HEK293 (cell line): ENCODE results near the gene TSPAN17.

Experiments
- HOXA7 ChIP-seq: sonication (generic); formaldehyde crosslinking; IDR thresholded peaks from 2 replicates; pipeline ENCODE4 v1.8.1; 2022; ENCODE audit warnings: missing genetic modification reagents, borderline replicate concordance
- KLF1 ChIP-seq: fragments of 450-650 bp; formaldehyde crosslinking; IDR thresholded peaks from 2 replicates; pipeline ENCODE4 v1.5.1; 2016; ENCODE audit warnings: missing biosample characterization, missing genetic modification characterization
- KLF10 ChIP-seq: fragments of 450-650 bp; IDR thresholded peaks from 2 replicates; pipeline ENCODE4 v1.5.1; 2018; ENCODE audit warnings: missing biosample characterization, mild to moderate bottlenecking, missing genetic modification characterization
- PATZ1 ChIP-seq: fragments of 450-650 bp; formaldehyde crosslinking; IDR thresholded peaks from 2 replicates; pipeline ENCODE4 v1.5.1; 2016; ENCODE audit warnings: missing biosample characterization, missing genetic modification characterization
- PRDM10 ChIP-seq: fragments of 450-650 bp; formaldehyde crosslinking; IDR thresholded peaks from 2 replicates; pipeline ENCODE4 v1.5.1; 2016; ENCODE audit warnings: missing biosample characterization, missing genetic modification characterization
- PRDM4 ChIP-seq: fragments of 450-650 bp; formaldehyde crosslinking; IDR thresholded peaks from 2 replicates; pipeline ENCODE4 v1.5.1; 2017; ENCODE audit warnings: missing biosample characterization, missing genetic modification characterization
- REPIN1 ChIP-seq: fragments of 450-650 bp; formaldehyde crosslinking; IDR thresholded peaks from 2 replicates; pipeline ENCODE4 v1.5.1; 2017; ENCODE audit warnings: missing biosample characterization, missing genetic modification characterization, low read depth
- SP7 ChIP-seq: fragments of 450-650 bp; formaldehyde crosslinking; IDR thresholded peaks from 2 replicates; pipeline ENCODE4 v1.5.1; 2016; ENCODE audit warnings: missing biosample characterization, missing genetic modification characterization
- ZBTB8A ChIP-seq: fragments of 450-650 bp; formaldehyde crosslinking; IDR thresholded peaks from 2 replicates; pipeline ENCODE4 v1.5.1; 2016; ENCODE audit warnings: missing biosample characterization, missing genetic modification characterization
- ZNF2 ChIP-seq: fragments of 450-650 bp; formaldehyde crosslinking; IDR thresholded peaks from 2 replicates; pipeline ENCODE4 v1.5.1; 2016; ENCODE audit warnings: missing biosample characterization, missing genetic modification characterization
- ZNF23 ChIP-seq: fragments of 450-650 bp; formaldehyde crosslinking; IDR thresholded peaks from 2 replicates; pipeline ENCODE4 v1.5.1; 2016; ENCODE audit warnings: missing biosample characterization, missing genetic modification characterization, borderline replicate concordance
- ZNF274 ChIP-seq, 2 experiments: fragments of 200-500 bp in 1 of 2; fragments of 450-650 bp in 1 of 2; sonication (Bioruptor generic) in 1 of 2; formaldehyde crosslinking in 1 of 2; IDR thresholded peaks; 2 replicates each; pipeline versions ENCODE4 v1.5.1 to v1.6.1; 2014 to 2016; ENCODE audit warnings: borderline replicate concordance in 1 of 2, inconsistent platforms in 1 of 2, low read length in 1 of 2, missing biosample characterization in 1 of 2, missing genetic modification characterization in 1 of 2
- ZNF324 ChIP-seq: fragments of 450-650 bp; formaldehyde crosslinking; IDR thresholded peaks from 2 replicates; pipeline ENCODE4 v1.5.1; 2016; ENCODE audit warnings: missing biosample characterization, missing genetic modification characterization
- ZNF341 ChIP-seq: fragments of 450-650 bp; formaldehyde crosslinking; IDR thresholded peaks from 2 replicates; pipeline ENCODE4; 2016; ENCODE audit warnings: low read depth, missing biosample characterization, missing genetic modification characterization
- ZNF473 ChIP-seq: fragments of 450-650 bp; formaldehyde crosslinking; IDR thresholded peaks from 2 replicates; pipeline ENCODE4 v1.5.1; 2017; ENCODE audit warnings: missing biosample characterization, missing genetic modification characterization
- ZNF514 ChIP-seq: fragments of 450-650 bp; formaldehyde crosslinking; IDR thresholded peaks from 2 replicates; pipeline ENCODE4 v1.5.1; 2016; ENCODE audit warnings: missing biosample characterization, missing genetic modification characterization
- ZNF555 ChIP-seq: fragments of 450-650 bp; formaldehyde crosslinking; conservative IDR thresholded peaks from 2 replicates; pipeline ENCODE4 v1.5.1; 2017; ENCODE audit warnings: missing biosample characterization, mild to moderate bottlenecking, missing genetic modification characterization, inconsistent platforms
- ZNF561 ChIP-seq: fragments of 450-650 bp; IDR thresholded peaks from 2 replicates; pipeline ENCODE4 v1.5.1; 2018; ENCODE audit warnings: missing biosample characterization, missing genetic modification characterization, borderline replicate concordance
- ZNF623 ChIP-seq: fragments of 450-650 bp; formaldehyde crosslinking; IDR thresholded peaks from 2 replicates; pipeline ENCODE4 v1.5.1; 2016; ENCODE audit warnings: missing biosample characterization, missing genetic modification characterization
- ZNF624 ChIP-seq: fragments of 450-650 bp; formaldehyde crosslinking; IDR thresholded peaks from 2 replicates; pipeline ENCODE4 v1.5.1; 2017; ENCODE audit warnings: missing biosample characterization, missing genetic modification characterization
- ZNF768 ChIP-seq: fragments of 450-650 bp; formaldehyde crosslinking; IDR thresholded peaks from 2 replicates; pipeline ENCODE4 v1.5.1; 2018; ENCODE audit warnings: missing biosample characterization, mild to moderate bottlenecking, missing genetic modification characterization
- ZNF843 ChIP-seq: fragments of 450-650 bp; formaldehyde crosslinking; IDR thresholded peaks from 2 replicates; pipeline ENCODE4 v1.5.1; 2016; ENCODE audit warnings: missing biosample characterization, missing genetic modification characterization
- ZSCAN16 ChIP-seq: fragments of 450-650 bp; formaldehyde crosslinking; IDR thresholded peaks from 2 replicates; pipeline ENCODE4 v1.5.1; 2016; ENCODE audit warnings: missing biosample characterization, missing genetic modification characterization
- ZSCAN30 ChIP-seq: fragments of 450-650 bp; IDR thresholded peaks from 2 replicates; pipeline ENCODE4 v1.5.1; 2018; ENCODE audit warnings: missing biosample characterization, mild to moderate bottlenecking, missing genetic modification characterization, moderate library complexity
- ZXDB ChIP-seq: fragments of 450-650 bp; formaldehyde crosslinking; IDR thresholded peaks from 2 replicates; pipeline ENCODE4 v1.5.1; 2016; ENCODE audit warnings: missing biosample characterization, missing genetic modification characterization
- TF ChIP-seq, protein P1 (sequence below): fragments of 450-650 bp; formaldehyde crosslinking; IDR thresholded peaks from 2 replicates; pipeline ENCODE4 v1.5.1; 2016; ENCODE audit warnings: missing biosample characterization, missing genetic modification characterization
- TF ChIP-seq, protein P2 (sequence below): fragments of 450-650 bp; formaldehyde crosslinking; conservative IDR thresholded peaks from 2 replicates; pipeline ENCODE4 v1.5.1; 2016; ENCODE audit warnings: low read depth, missing biosample characterization, missing genetic modification characterization

Gene TSPAN17

GRCh38 chr5:176609724-176610434 is 37.4 kb upstream of the TSPAN17 start, which contains the start of gene GPRIN1 (continued):
- TF ChIP-seq ZNF843 (tag by site-specific recombination): 0 out of 2 replicates have a peak, but pooled peaks have one; percentile 13
- TF ChIP-seq, protein P1, sequence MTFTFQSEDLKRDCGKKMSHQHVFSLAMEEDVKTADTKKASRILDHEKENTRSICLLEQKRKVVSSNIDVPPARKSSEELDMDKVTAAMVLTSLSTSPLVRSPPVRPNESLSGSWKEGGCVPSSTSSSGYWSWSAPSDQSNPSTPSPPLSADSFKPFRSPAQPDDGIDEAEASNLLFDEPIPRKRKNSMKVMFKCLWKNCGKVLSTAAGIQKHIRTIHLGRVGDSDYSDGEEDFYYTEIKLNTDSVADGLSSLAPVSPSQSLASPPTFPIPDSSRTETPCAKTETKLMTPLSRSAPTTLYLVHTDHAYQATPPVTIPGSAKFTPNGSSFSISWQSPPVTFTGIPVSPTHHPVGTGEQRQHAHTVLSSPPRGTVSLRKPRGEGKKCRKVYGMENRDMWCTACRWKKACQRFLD (tag by site-specific recombination): no peak
- no peak for TF ChIP-seq ZNF473 (tag by site-specific recombination)
- 0 out of 2 replicates have a peak, but pooled peaks have one; percentile 11 for TF ChIP-seq KLF10
- peak; percentile 73; the same call in 1 of the 2 replicates for TF ChIP-seq ZNF324 (tag by site-specific recombination)
- no peak for TF ChIP-seq ZNF624 (tag by site-specific recombination)
- TF ChIP-seq ZBTB8A (tag by site-specific recombination): 0 out of 2 replicates have a peak, but pooled peaks have one; percentile 39
- TF ChIP-seq PATZ1 (tag by site-specific recombination): peak; percentile 74
- TF ChIP-seq ZNF768 (tag by site-specific recombination): no peak
- TF ChIP-seq KLF1 (tag by site-specific recombination): peak; percentile 45
- TF ChIP-seq ZNF2 (tag by site-specific recombination): no peak
- no peak for TF ChIP-seq HOXA7 (CRISPR knock-in tag)
- peak; percentile 82 for TF ChIP-seq ZSCAN30 (tag by site-specific recombination)
- TF ChIP-seq ZNF555 (tag by site-specific recombination): no peak
- TF ChIP-seq PRDM4 (tag by site-specific recombination): peak; percentile 80
- TF ChIP-seq ZNF341 (tag by site-specific recombination): peak; percentile 78
- TF ChIP-seq, protein P2, sequence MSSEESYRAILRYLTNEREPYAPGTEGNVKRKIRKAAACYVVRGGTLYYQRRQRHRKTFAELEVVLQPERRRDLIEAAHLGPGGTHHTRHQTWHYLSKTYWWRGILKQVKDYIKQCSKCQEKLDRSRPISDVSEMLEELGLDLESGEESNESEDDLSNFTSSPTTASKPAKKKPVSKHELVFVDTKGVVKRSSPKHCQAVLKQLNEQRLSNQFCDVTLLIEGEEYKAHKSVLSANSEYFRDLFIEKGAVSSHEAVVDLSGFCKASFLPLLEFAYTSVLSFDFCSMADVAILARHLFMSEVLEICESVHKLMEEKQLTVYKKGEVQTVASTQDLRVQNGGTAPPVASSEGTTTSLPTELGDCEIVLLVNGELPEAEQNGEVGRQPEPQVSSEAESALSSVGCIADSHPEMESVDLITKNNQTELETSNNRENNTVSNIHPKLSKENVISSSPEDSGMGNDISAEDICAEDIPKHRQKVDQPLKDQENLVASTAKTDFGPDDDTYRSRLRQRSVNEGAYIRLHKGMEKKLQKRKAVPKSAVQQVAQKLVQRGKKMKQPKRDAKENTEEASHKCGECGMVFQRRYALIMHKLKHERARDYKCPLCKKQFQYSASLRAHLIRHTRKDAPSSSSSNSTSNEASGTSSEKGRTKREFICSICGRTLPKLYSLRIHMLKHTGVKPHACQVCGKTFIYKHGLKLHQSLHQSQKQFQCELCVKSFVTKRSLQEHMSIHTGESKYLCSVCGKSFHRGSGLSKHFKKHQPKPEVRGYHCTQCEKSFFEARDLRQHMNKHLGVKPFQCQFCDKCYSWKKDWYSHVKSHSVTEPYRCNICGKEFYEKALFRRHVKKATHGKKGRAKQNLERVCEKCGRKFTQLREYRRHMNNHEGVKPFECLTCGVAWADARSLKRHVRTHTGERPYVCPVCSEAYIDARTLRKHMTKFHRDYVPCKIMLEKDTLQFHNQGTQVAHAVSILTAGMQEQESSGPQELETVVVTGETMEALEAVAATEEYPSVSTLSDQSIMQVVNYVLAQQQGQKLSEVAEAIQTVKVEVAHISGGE: no peak; the same call in 1 of the 2 replicates
- no peak for TF ChIP-seq REPIN1 (tag by site-specific recombination)
- TF ChIP-seq ZNF514 (tag by site-specific recombination): no peak
- no peak for TF ChIP-seq ZNF274 (IDR thresholded peaks at IDR 0.05; ENCODE audit: low read length)
- TF ChIP-seq ZNF274 (tag by site-specific recombination; IDR thresholded peaks at IDR 0.05; ENCODE audit: borderline replicate concordance): no peak
- TF ChIP-seq SP7 (tag by site-specific recombination): peak; percentile 74
- TF ChIP-seq ZNF23: no peak
- TF ChIP-seq ZNF561: peak; percentile 76; the same call in 1 of the 2 replicates
- 0 out of 2 replicates have a peak, but pooled peaks have one; percentile 39 for TF ChIP-seq ZXDB
- 0 out of 2 replicates have a peak, but pooled peaks have one; percentile 26 for TF ChIP-seq ZNF623 (tag by site-specific recombination)
- TF ChIP-seq PRDM10 (tag by site-specific recombination): no peak
- TF ChIP-seq ZSCAN16 (tag by site-specific recombination): no peak
